GM12878 (cell line): ENCODE measurements around the gene SHQ1. TPM values are rescaled to one million over a fixed set of nuclear protein-coding genes. Genes with fewer than 3 reads are reported as not detected.

Experiments used
- ATAC-seq: fragments of 200-7000 bp; cut with Tn5 transposase; 3 replicates; pipeline ENCODE4 v1.9.1; 2020; ENCODE audit warnings: mild to moderate bottlenecking, moderate library complexity
- BruUV-seq: library from RNA; stranded (reverse); fragments of 400-500 nt; replicated peaks from 2 replicates; lab custom pipeline; 2021; lab: Mats Ljungman, UMichigan
- CTCF ChIA-PET: fragments of 300-600 bp; sonication (Branson Sonifier 250); formaldehyde crosslinking; extraction: SDS; loops from one replicate; lab custom pipeline; 2021; ENCODE audit warnings: inconsistent platforms; lab: Yijun Ruan, JAX
- POLR2A ChIA-PET: fragments of 350-600 bp; formaldehyde crosslinking; extraction: SDS; loops from one replicate; lab custom pipeline; 2021; ENCODE audit warnings: inconsistent platforms; lab: Charles Lee
- RAD21 ChIA-PET: fragments of 300-600 bp; sonication (Branson Sonifier 250); formaldehyde crosslinking; loops from one replicate; lab custom pipeline; 2023; ENCODE audit warnings: antibody characterized with exemption; ENCODE audit not compliant: unreplicated experiment; lab: Charles Lee
- SMC1A ChIA-PET: fragments of 300-600 bp; sonication (Branson Sonifier 250); formaldehyde crosslinking; loops from one replicate; lab custom pipeline; 2023; ENCODE audit not compliant: unreplicated experiment, uncharacterized antibody; lab: Charles Lee
- DNase-seq: peaks from one replicate; pipeline ENCODE4 v3.0.0-alpha.2; 2011; ENCODE audit warnings: low read depth, low spot score
- FAIRE-seq: peaks from 3 replicates; lab custom pipeline; 2011; peaks lifted over from hg19 to GRCh38; lab: Jason Lieb, UNC
- H2AFZ ChIP-seq: 2 replicates; pipeline ENCODE4 v1.6.0; 2011; ENCODE audit warnings: low read depth, low read length, control low read depth; ENCODE audit not compliant: control insufficient read depth
- H3K27ac ChIP-seq: 2 replicates; pipeline ENCODE4 v1.5.1; 2011; ENCODE audit warnings: control low read depth; ENCODE audit not compliant: control insufficient read depth, insufficient read depth
- H3K27me3 ChIP-seq, 2 experiments: replicated peaks in 1 of 2; 2 replicates each; pipeline versions ENCODE4 v1.6.0 to v1.6.1; 2011; ENCODE audit warnings: low read length in 1 of 2; ENCODE audit not compliant: control insufficient read depth in 2 of 2, insufficient read depth in 2 of 2
- H3K36me3 ChIP-seq, 2 experiments: 2 replicates each; pipeline ENCODE4 v1.5.1; 2011; ENCODE audit warnings: low read length in 1 of 2; ENCODE audit not compliant: control insufficient read depth in 2 of 2, insufficient read depth in 2 of 2
- H3K4me1 ChIP-seq: 2 replicates; pipeline ENCODE4 v1.6.1; 2011; ENCODE audit warnings: mild to moderate bottlenecking, low read length, moderate library complexity, mixed read lengths; ENCODE audit not compliant: control insufficient read depth, insufficient read depth
- H3K4me2 ChIP-seq: 2 replicates; pipeline ENCODE4 v1.6.0; 2011; ENCODE audit warnings: control low read depth; ENCODE audit not compliant: control insufficient read depth, insufficient read depth
- H3K4me3 ChIP-seq: fragments of 200-600 bp; sonication (generic); 2 replicates; pipeline ENCODE4 v1.5.1; 2016
- H3K79me2 ChIP-seq: 2 replicates; pipeline ENCODE4 v1.6.0; 2011; ENCODE audit warnings: low read length; ENCODE audit not compliant: control insufficient read depth, insufficient read depth
- H3K9ac ChIP-seq: 2 replicates; pipeline ENCODE4 v1.8.0; 2011; ENCODE audit warnings: low read length, control low read depth, mixed read lengths; ENCODE audit not compliant: control insufficient read depth, insufficient read depth
- H3K9me3 ChIP-seq: replicated peaks from 3 replicates; pipeline ENCODE4 v1.5.1; 2011; ENCODE audit warnings: mild to moderate bottlenecking, low read length; ENCODE audit not compliant: control insufficient read depth, insufficient read depth
- H4K20me1 ChIP-seq: 2 replicates; pipeline ENCODE4 v1.6.0; 2011; ENCODE audit not compliant: control insufficient read depth, insufficient read depth
- ATF2 ChIP-seq: IDR thresholded peaks from 2 replicates; pipeline ENCODE4 v1.6.1; 2012; ENCODE audit warnings: low read length, inconsistent platforms
- CBFB ChIP-seq: IDR thresholded peaks from 2 replicates; pipeline ENCODE4 v1.6.1; 2016; ENCODE audit warnings: antibody characterized with exemption, low read depth
- EED ChIP-seq: sonication (generic); IDR thresholded peaks from 2 replicates; pipeline ENCODE4 v1.6.1; 2016; ENCODE audit warnings: antibody characterized with exemption, low read depth
- ELK1 ChIP-seq: IDR thresholded peaks from 2 replicates; pipeline ENCODE4 v1.6.1; 2012; ENCODE audit warnings: low read depth, low read length, improper control_type of control experiment
- IRF3 ChIP-seq: fragments of 450-650 bp; IDR thresholded peaks from 2 replicates; pipeline ENCODE4 v1.6.1; 2014; ENCODE audit warnings: mild to moderate bottlenecking
- IRF4 ChIP-seq: IDR thresholded peaks from 2 replicates; pipeline ENCODE4 v1.6.1; 2011; ENCODE audit warnings: low read depth, low read length
- MLLT1 ChIP-seq: fragments of 450-650 bp; IDR thresholded peaks from 2 replicates; pipeline ENCODE4 v1.6.1; 2016; ENCODE audit warnings: mild to moderate bottlenecking
- NFXL1 ChIP-seq: fragments of 450-650 bp; IDR thresholded peaks from 2 replicates; pipeline ENCODE4 v1.6.1; 2017; ENCODE audit warnings: antibody characterized with exemption, mild to moderate bottlenecking, borderline replicate concordance
- NR2C2 ChIP-seq: IDR thresholded peaks from 2 replicates; pipeline ENCODE4 v1.6.1; 2011; ENCODE audit warnings: borderline replicate concordance, low read depth; ENCODE audit not compliant: control insufficient read depth, insufficient read length
- PAX8 ChIP-seq: fragments of 450-650 bp; IDR thresholded peaks from 2 replicates; pipeline ENCODE4 v1.6.1; 2017; ENCODE audit warnings: mild to moderate bottlenecking, moderate library complexity
- RAD51 ChIP-seq: fragments of 450-650 bp; IDR thresholded peaks from 2 replicates; pipeline ENCODE4 v1.6.1; 2016; ENCODE audit warnings: moderate library complexity, mild to moderate bottlenecking, inconsistent platforms
- SMAD1 ChIP-seq: fragments of 450-650 bp; IDR thresholded peaks from 2 replicates; pipeline ENCODE4 v1.6.1; 2018; ENCODE audit warnings: mild to moderate bottlenecking, low read depth; ENCODE audit not compliant: partially characterized antibody
- SPI1 ChIP-seq: IDR thresholded peaks from 2 replicates; pipeline ENCODE4 v1.6.1; 2011; ENCODE audit warnings: low read depth, mild to moderate bottlenecking, low read length, moderate library complexity, borderline replicate concordance; ENCODE audit not compliant: insufficient read depth
- TBL1XR1 ChIP-seq: IDR thresholded peaks from 2 replicates; pipeline ENCODE4 v1.6.1; 2012; ENCODE audit warnings: low read depth, low read length, improper control_type of control experiment
- ZNF622 ChIP-seq: fragments of 450-650 bp; IDR thresholded peaks from 2 replicates; pipeline ENCODE4 v1.6.1; 2017; ENCODE audit warnings: mild to moderate bottlenecking, inconsistent platforms
- WGBS: methylation state at CpG from one replicate; pipeline ENCODE4 v1.1.6; 2016; ENCODE audit warnings: low lambda C conversion rate; ENCODE audit not compliant: insufficient replicate concordance, insufficient coverage; ENCODE audit errors: missing lambda C conversion rate; 5-methylcytosine and 5-hydroxymethylcytosine counted together
- in situ Hi-C: fragments of 300-500 bp; cut with MboI; formaldehyde crosslinking; loops from 9 replicates; pipeline ENCODE4 v1.14.3; 2018; ENCODE audit warnings: mixed read lengths
- intact Hi-C: fragments of 100-400 bp; cut with micrococcal nuclease; formaldehyde crosslinking; loops from one replicate; pipeline ENCODE4 v1.14.2; 2022; ENCODE audit not compliant: unreplicated experiment
- polyA plus RNA-seq, 11 experiments: library from polyadenylated mRNA; depleted of rRNA in 4 of 11; unstranded in 6 of 11; stranded (reverse) in 5 of 11; fragments of >200 nt; fragmentation: Nextera tagmentation in 4 of 11; fragmentation: Illumina TruSeq in 1 of 11; extraction: Ambion mirVana in 4 of 11; extraction: Trizol in 1 of 11; gene quantifications; 1 replicate in 1 of 11; 2 replicates in 10 of 11; pipeline versions ENCODE4 v1.2.1 to v1.2.3, GENCODE V29; 2011 to 2016; ENCODE audit warnings: inconsistent platforms in 2 of 11, missing spikeins in 2 of 11, low read depth in 1 of 11
- total RNA-seq, 4 experiments: library from RNA; depleted of rRNA in 3 of 4; stranded (reverse); fragments of >200 nt in 3 of 4; fragmentation: Illumina TruSeq in 1 of 4; extraction: Trizol in 1 of 4; gene quantifications; 2 replicates each; pipeline versions ENCODE4 v1.2.1 to v1.2.3, GENCODE V29; 2013 to 2021

Gene SHQ1
- total and polyA plus RNA-seq, 10 of the 15 experiments (the other 5 are each of a cell fraction or from before 2014, with no cell fraction given) = 12.6 to 51.7 (median 24.5) TPM

GRCh38 chr3:72744330-72744729 lies 103.9 kb downstream of the SHQ1 start:
- Histone ChIP-seq H3K36me3 (no peaks in the 10 kb centered on the region), H3K4me2 (no peak overlapping the region), H3K79me2 (no peaks in the 10 kb centered on the region), H3K9me3 (no peaks in the 10 kb centered on the region), H2AFZ (no peak overlapping the region), H4K20me1 (no peaks in the 10 kb centered on the region), H3K4me1 (no peaks in the 10 kb centered on the region), H3K27me3 (no peaks in the 10 kb centered on the region), H3K27ac (no peak overlapping the region), H3K9ac (no peak overlapping the region), H3K4me3 (no peak overlapping the region)
- RAD21 ChIA-PET = no interaction called here
- POLR2A ChIA-PET = interaction anchor here (0.9 kb wide), 1 partner anchor 9 kb away, joined by 3 read pairs; no protein-coding TSS in a partner anchor
- FAIRE-seq (no peak), DNase-seq (no peak), ATAC-seq (no peak)
- TF ChIP-seq CBFB (no peak), SPI1 (no peak), MLLT1 (no peak), RAD51 (no peak), ELK1 (no peak), TBL1XR1 (no peak), ATF2 (no peak), NFXL1 (no peak), SMAD1 (no peak), ZNF622 (no peak), NR2C2 (no peak), IRF3 (no peak), IRF4 (no peak), PAX8 (no peak), EED (no peak)
- in situ Hi-C loops (no loop called here), intact Hi-C loops (no loop called here)
- WGBS = 52% methylated on average over 1 of the region's 1 CpG
- SMC1A ChIA-PET = interaction anchor here (3.5 kb wide), 1 partner anchor 10 kb away, joined by 13 read pairs; no protein-coding TSS in a partner anchor
- CTCF ChIA-PET = no interaction called here
- BruUV-seq = no TSS peak
